OCI-LY1 (cell line): ENCODE data around the gene ATG7.

Experiments used
- H2AFZ ChIP-seq: fragments of 200-600 bp; sonication (generic), shearing (Covaris generic); 2 replicates; pipeline ENCODE4 v1.6.0; 2014; ENCODE audit warnings: antibody characterized with exemption, mild to moderate bottlenecking, low read length
- H3F3A ChIP-seq: fragments of 200-600 bp; sonication (generic), shearing (Covaris generic); 2 replicates; pipeline ENCODE4 v1.6.0; 2014; ENCODE audit warnings: mild to moderate bottlenecking, antibody characterized with exemption, low read length, moderate library complexity; ENCODE audit not compliant: insufficient read depth
- H3K27ac ChIP-seq: fragments of 200-600 bp; sonication (generic); 2 replicates; pipeline ENCODE4 v1.5.1; 2014; ENCODE audit warnings: low read length, mixed run types, mild to moderate bottlenecking, low read depth; ENCODE audit not compliant: poor library complexity, severe bottlenecking
- H3K27me3 ChIP-seq: fragments of 200-600 bp; sonication (generic); 2 replicates; pipeline ENCODE4 v1.6.0; 2014; ENCODE audit warnings: antibody characterized with exemption, mild to moderate bottlenecking, low read length, moderate library complexity; ENCODE audit not compliant: insufficient read depth
- H3K36me3 ChIP-seq: fragments of 200-600 bp; sonication (generic); 2 replicates; pipeline ENCODE4 v1.6.1; 2014; ENCODE audit warnings: mild to moderate bottlenecking, antibody characterized with exemption, low read length, moderate library complexity, mixed read lengths; ENCODE audit not compliant: insufficient read depth
- H3K4me1 ChIP-seq: fragments of 200-600 bp; sonication (generic); 2 replicates; pipeline ENCODE4 v1.5.1; 2014; ENCODE audit warnings: mild to moderate bottlenecking, low read length, moderate library complexity; ENCODE audit not compliant: insufficient read depth, severe bottlenecking
- H3K4me2 ChIP-seq: fragments of 200-600 bp; sonication (generic), shearing (Covaris generic); 2 replicates; pipeline ENCODE4 v1.6.1; 2014; ENCODE audit warnings: low read length
- H3K4me3 ChIP-seq: fragments of 200-600 bp; sonication (generic); 2 replicates; pipeline ENCODE4 v1.5.1; 2014; ENCODE audit warnings: low read length, low read depth, mild to moderate bottlenecking, mixed read lengths; ENCODE audit not compliant: poor library complexity, severe bottlenecking
- H3K79me2 ChIP-seq: fragments of 200-600 bp; shearing (Covaris generic); 2 replicates; pipeline ENCODE4 v1.6.1; 2016; ENCODE audit warnings: mixed run types, low read length, mixed read lengths; ENCODE audit not compliant: insufficient read depth
- H3K9ac ChIP-seq: fragments of 200-600 bp; sonication (generic), shearing (Covaris generic); 2 replicates; pipeline ENCODE4 v1.6.1; 2014; ENCODE audit warnings: mild to moderate bottlenecking, low read length, mixed read lengths
- H3K9me2 ChIP-seq: fragments of 200-600 bp; sonication (generic), shearing (Covaris generic); 2 replicates; pipeline ENCODE4 v1.6.1; 2014; ENCODE audit warnings: low read depth, mild to moderate bottlenecking, low read length, mixed read lengths
- H3K9me3 ChIP-seq: fragments of 200-600 bp; shearing (Covaris generic); 2 replicates; pipeline ENCODE4 v1.6.1; 2014; ENCODE audit warnings: low read length, mixed read lengths
- H4K20me1 ChIP-seq: fragments of 200-600 bp; sonication (generic), shearing (Covaris generic); 2 replicates; pipeline ENCODE4 v1.6.0; 2016; ENCODE audit warnings: mild to moderate bottlenecking, low read length; ENCODE audit not compliant: insufficient read depth
- EZH2 ChIP-seq: fragments of 200-600 bp; sonication (generic), shearing (Covaris generic); IDR thresholded peaks from 2 replicates; pipeline ENCODE4 v1.8.0; 2017; ENCODE audit warnings: borderline replicate concordance, mixed run types, mild to moderate bottlenecking, antibody characterized with exemption, low read length, moderate library complexity, mixed read lengths
- TF ChIP-seq, protein P1 (sequence below): fragments of 200-600 bp; sonication (generic), shearing (Covaris generic); IDR thresholded peaks from 2 replicates; pipeline ENCODE4 v1.5.1; 2017; ENCODE audit warnings: mild to moderate bottlenecking, antibody characterized with exemption, low read length, moderate library complexity, mixed read lengths

The ATG7 gene

DNA sequence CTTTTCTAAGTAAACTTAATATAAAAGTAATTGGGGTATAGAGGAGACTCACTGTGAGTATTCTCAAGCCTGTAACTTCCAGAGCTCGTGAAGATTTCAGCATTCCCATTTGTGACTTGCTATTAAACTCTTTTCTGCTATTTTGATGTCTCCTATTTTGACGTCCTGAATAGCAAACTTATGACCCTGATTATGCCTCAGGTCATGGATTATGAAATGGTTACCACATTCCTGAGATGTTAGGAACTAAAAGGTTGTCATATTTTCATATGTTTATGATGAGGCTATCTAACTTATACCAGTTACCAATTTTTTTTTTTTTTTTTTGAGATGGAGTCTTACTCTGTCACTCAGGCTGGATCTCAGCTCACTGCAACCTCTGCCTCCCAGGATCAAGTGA, 105.5 kb downstream of the ATG7 start:
- H3K4me3 ChIP-seq: no peak overlapping the region
- H4K20me1 ChIP-seq: no peaks in the 10 kb centered on the region
- no peak for TF ChIP-seq EZH2
- TF ChIP-seq, protein P1, sequence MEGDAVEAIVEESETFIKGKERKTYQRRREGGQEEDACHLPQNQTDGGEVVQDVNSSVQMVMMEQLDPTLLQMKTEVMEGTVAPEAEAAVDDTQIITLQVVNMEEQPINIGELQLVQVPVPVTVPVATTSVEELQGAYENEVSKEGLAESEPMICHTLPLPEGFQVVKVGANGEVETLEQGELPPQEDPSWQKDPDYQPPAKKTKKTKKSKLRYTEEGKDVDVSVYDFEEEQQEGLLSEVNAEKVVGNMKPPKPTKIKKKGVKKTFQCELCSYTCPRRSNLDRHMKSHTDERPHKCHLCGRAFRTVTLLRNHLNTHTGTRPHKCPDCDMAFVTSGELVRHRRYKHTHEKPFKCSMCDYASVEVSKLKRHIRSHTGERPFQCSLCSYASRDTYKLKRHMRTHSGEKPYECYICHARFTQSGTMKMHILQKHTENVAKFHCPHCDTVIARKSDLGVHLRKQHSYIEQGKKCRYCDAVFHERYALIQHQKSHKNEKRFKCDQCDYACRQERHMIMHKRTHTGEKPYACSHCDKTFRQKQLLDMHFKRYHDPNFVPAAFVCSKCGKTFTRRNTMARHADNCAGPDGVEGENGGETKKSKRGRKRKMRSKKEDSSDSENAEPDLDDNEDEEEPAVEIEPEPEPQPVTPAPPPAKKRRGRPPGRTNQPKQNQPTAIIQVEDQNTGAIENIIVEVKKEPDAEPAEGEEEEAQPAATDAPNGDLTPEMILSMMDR: no peak
- H3K79me2 ChIP-seq: no peaks in the 10 kb centered on the region
- no peaks in the 10 kb centered on the region for H3K27me3 ChIP-seq
- no peaks in the 10 kb centered on the region for H3K9me2 ChIP-seq
- H3K4me2 ChIP-seq: no peak overlapping the region
- H3F3A ChIP-seq: no peaks in the 10 kb centered on the region
- H3K9ac ChIP-seq: no peak overlapping the region
- no peaks in the 10 kb centered on the region for H3K36me3 ChIP-seq
- H3K27ac ChIP-seq: no peak overlapping the region
- H3K4me1 ChIP-seq: peaks cover 44% of the 10 kb centered on the region
- no peaks in the 10 kb centered on the region for H3K9me3 ChIP-seq
- no peak overlapping the region for H2AFZ ChIP-seq

DNA sequence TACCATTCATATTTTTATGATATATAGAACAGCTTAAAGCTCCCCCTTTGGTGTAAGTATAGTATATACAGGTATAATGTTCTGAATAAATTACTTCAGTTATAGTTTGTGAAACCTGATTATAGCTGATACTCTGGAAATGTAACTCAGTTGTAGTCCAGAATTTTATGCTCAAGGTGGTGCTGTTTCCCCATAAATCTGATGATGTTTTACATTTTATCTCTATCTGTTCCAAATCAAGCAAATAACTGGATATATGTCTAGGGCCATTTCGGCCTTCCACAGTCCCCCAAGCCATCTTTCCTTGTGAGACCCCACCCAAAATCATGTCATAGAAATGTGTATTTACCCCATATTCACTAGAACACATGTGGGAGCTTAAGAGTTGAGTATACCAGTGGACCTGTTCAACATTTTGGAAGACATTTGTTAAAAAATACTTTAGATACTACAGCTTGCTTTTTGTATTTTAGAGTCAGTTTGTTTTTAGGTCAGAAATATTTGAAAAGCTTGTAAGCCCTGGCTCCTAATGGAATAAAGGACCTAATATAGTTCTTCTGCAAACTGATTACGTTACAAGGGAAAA, 107.1 kb downstream of the ATG7 start:
- H3K9me3 ChIP-seq: no peaks in the 10 kb centered on the region
- TF ChIP-seq, protein P1: peak; percentile 76
- no peak for TF ChIP-seq EZH2
- no peaks in the 10 kb centered on the region for H3K27me3 ChIP-seq
- H4K20me1 ChIP-seq: no peaks in the 10 kb centered on the region
- H3K9me2 ChIP-seq: no peaks in the 10 kb centered on the region
- H3K9ac ChIP-seq: peak overlapping the region; percentile 56
- peaks cover 31% of the 10 kb centered on the region for H3K4me1 ChIP-seq
- H3K36me3 ChIP-seq: no peaks in the 10 kb centered on the region
- H3F3A ChIP-seq: no peaks in the 10 kb centered on the region
- peak overlapping the region; percentile 78 for H3K27ac ChIP-seq
- peak overlapping the region; percentile 42 for H3K4me3 ChIP-seq
- no peaks in the 10 kb centered on the region for H3K79me2 ChIP-seq
- H2AFZ ChIP-seq: peak overlapping the region; percentile 7; the same call in 1 of the 2 replicates
- peak overlapping the region; percentile 64 for H3K4me2 ChIP-seq

DNA sequence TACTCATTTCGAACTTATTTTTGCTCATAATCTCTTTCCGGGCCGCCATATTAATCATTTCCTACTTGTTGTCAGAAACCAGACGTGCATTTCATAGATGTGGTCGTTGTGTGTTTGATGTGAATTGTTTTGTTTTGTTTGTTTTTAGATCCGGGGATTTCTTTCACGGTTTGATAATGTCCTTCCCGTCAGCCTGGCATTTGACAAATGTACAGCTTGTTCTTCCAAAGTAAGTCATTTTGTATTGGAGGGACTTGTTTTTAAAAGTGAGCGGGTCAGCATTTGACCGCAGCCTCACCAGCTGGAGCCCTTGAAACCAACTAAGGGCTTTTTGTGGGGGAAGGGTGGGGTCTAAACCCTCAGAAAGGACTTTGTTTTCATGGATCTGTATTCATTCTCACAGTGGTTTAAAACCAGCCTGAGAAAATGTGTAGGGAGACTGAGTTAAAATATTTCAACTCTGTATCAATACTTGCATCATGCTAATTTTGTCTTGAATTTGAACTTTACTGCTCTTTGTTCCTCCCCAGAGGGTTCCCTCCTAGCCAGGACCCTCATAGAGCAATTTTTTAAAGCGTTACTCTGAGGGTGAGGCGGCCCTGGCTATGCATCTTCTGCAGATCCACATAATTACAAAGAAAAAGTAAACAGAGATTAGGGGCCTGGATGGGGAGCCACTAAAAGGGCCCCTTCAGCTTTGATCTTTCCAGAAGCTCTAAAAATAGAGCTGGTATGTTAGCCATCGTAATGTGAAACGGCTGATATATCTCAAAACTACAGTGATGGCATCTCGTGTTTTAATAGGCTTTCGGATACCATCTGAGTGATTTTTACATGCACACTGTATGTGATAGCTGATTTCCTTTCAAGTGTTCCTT, 107.9 kb downstream of the ATG7 start:
- Histone ChIP-seq H3K9me2 (no peaks in the 10 kb centered on the region), H3K9me3 (no peaks in the 10 kb centered on the region), H3F3A (no peaks in the 10 kb centered on the region), H3K27ac (peak overlapping the region; percentile 78), H3K4me3 (peak overlapping the region; percentile 42), H3K27me3 (no peaks in the 10 kb centered on the region), H3K79me2 (no peaks in the 10 kb centered on the region), H4K20me1 (no peaks in the 10 kb centered on the region), H2AFZ (no peak overlapping the region), H3K9ac (peak overlapping the region; percentile 56), H3K4me1 (peaks cover 31% of the 10 kb centered on the region), H3K36me3 (no peaks in the 10 kb centered on the region), H3K4me2 (peak overlapping the region; percentile 64)
- TF ChIP-seq EZH2: no peak
- TF ChIP-seq, protein P1: no peak
